Measurements from ENCODE around the gene FOXN1.

DNA sequence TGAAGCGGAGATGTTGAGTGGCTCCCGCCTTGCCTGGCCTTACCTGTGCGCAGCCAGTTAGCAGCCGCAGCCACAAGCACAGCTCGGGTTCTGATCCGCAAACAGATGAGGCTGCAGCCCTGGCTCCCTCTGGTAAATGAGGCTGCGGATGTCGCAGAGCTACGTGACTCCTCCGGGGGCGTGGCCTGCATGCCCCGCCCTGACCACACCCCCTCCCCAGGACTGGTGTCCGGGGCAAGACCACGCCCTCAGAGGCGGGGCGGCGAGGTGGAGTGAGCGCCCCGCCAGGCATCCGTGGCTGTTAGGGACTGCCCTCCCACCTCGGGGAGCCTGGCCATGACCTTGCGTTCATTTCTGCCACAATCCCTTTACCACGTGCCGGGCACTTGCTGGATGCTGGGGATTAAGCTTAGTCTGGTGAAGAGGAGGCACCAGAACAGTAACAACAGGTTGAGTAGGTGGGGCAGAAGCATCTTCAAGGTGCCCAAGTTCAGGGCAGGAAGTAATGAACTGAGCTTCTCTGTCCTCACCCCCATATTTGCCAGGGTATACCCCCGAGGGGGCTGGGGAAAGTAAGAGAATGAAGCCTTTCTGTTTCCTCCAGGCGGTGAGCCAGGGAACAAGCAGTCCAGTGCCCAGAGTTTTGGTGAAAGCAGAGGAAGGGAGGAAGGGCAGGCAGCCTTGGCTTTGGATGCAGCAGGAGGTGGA lies 70.8 kb downstream of the FOXN1 start, which contains the start of gene ALDOC:
- no peak for TF ChIP-seq SREBF2 (IDR thresholded peaks at IDR 0.05)
- no peak for TF ChIP-seq CBX2 (IDR thresholded peaks at IDR 0.05; ENCODE audit: borderline replicate concordance, low read depth)
- no peak for TF ChIP-seq HDAC2 (IDR thresholded peaks at IDR 0.05)
- no peak; the same call in 1 of the 2 replicates for TF ChIP-seq USF2 (IDR thresholded peaks at IDR 0.05)
- no peak for TF ChIP-seq ZSCAN20 (CRISPR knock-in tag; IDR thresholded peaks at IDR 0.05)
- TF ChIP-seq, protein P1, sequence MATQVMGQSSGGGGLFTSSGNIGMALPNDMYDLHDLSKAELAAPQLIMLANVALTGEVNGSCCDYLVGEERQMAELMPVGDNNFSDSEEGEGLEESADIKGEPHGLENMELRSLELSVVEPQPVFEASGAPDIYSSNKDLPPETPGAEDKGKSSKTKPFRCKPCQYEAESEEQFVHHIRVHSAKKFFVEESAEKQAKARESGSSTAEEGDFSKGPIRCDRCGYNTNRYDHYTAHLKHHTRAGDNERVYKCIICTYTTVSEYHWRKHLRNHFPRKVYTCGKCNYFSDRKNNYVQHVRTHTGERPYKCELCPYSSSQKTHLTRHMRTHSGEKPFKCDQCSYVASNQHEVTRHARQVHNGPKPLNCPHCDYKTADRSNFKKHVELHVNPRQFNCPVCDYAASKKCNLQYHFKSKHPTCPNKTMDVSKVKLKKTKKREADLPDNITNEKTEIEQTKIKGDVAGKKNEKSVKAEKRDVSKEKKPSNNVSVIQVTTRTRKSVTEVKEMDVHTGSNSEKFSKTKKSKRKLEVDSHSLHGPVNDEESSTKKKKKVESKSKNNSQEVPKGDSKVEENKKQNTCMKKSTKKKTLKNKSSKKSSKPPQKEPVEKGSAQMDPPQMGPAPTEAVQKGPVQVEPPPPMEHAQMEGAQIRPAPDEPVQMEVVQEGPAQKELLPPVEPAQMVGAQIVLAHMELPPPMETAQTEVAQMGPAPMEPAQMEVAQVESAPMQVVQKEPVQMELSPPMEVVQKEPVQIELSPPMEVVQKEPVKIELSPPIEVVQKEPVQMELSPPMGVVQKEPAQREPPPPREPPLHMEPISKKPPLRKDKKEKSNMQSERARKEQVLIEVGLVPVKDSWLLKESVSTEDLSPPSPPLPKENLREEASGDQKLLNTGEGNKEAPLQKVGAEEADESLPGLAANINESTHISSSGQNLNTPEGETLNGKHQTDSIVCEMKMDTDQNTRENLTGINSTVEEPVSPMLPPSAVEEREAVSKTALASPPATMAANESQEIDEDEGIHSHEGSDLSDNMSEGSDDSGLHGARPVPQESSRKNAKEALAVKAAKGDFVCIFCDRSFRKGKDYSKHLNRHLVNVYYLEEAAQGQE (IDR thresholded peaks at IDR 0.05) = no peak

Measured in A549 (cell line).